ENCODE measurements around the gene C10orf67.
"Not testable (repeated sequence)": the region's sequence is repeated elsewhere in the genome, so short reads cannot be mapped to it uniquely, and the experiment has no call there.

The C10orf67 gene

GRCh38 chr10:23361665-23362064 is 17.1 kb upstream of the C10orf67 start:
- TF ChIP-seq, protein P1, sequence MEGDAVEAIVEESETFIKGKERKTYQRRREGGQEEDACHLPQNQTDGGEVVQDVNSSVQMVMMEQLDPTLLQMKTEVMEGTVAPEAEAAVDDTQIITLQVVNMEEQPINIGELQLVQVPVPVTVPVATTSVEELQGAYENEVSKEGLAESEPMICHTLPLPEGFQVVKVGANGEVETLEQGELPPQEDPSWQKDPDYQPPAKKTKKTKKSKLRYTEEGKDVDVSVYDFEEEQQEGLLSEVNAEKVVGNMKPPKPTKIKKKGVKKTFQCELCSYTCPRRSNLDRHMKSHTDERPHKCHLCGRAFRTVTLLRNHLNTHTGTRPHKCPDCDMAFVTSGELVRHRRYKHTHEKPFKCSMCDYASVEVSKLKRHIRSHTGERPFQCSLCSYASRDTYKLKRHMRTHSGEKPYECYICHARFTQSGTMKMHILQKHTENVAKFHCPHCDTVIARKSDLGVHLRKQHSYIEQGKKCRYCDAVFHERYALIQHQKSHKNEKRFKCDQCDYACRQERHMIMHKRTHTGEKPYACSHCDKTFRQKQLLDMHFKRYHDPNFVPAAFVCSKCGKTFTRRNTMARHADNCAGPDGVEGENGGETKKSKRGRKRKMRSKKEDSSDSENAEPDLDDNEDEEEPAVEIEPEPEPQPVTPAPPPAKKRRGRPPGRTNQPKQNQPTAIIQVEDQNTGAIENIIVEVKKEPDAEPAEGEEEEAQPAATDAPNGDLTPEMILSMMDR (IDR thresholded peaks at IDR 0.05; ENCODE audit: extremely low read depth, missing control alignments) = no peak
- no peak for DNase-seq (ENCODE audit: low spot score)

DNA sequence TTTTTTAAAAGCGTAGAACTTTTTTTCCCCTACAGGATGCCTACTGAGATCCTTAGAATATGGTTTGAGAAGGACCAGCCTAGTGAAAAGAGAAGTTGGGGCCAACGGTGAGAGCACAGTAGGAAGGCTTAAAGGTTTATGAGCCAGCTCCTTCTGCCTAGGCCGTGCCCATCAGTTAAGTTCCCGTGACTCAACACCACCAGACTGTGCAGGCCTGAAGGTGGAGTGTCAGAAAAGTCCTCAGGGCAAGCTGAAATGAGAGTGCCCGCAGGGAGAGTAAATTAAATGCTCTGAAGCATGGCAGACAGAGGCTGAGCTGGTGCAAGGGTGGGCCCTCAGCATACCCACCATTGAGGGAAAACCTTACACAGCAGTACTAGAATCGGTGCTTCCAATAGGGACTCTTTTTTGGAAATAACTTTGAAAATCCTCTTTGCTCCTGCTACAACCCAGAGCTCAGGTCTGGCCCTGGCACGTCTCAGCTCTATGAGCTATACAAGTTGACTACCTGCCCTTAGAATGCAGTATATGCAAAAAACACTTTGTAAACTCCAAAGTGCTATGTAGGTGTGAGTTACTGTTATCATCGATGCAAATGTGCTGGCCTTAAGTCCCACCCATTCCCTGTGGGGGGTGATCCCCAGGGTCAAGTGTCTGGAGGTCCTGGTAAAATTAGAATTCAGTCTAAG is 15.2 kb upstream of the C10orf67 start:
- DNase-seq (ENCODE audit: low spot score) = no peak
- TF ChIP-seq, protein P1 (IDR thresholded peaks at IDR 0.05; ENCODE audit: extremely low read depth, missing control alignments) = no peak

- no peak for DNase-seq (ENCODE audit: low spot score)
- TF ChIP-seq, protein P1 (IDR thresholded peaks at IDR 0.05; ENCODE audit: extremely low read depth, missing control alignments) = no peak
Observed at GRCh38 chr10:23358357-23358756, 13.8 kb upstream of the C10orf67 start.

DNA sequence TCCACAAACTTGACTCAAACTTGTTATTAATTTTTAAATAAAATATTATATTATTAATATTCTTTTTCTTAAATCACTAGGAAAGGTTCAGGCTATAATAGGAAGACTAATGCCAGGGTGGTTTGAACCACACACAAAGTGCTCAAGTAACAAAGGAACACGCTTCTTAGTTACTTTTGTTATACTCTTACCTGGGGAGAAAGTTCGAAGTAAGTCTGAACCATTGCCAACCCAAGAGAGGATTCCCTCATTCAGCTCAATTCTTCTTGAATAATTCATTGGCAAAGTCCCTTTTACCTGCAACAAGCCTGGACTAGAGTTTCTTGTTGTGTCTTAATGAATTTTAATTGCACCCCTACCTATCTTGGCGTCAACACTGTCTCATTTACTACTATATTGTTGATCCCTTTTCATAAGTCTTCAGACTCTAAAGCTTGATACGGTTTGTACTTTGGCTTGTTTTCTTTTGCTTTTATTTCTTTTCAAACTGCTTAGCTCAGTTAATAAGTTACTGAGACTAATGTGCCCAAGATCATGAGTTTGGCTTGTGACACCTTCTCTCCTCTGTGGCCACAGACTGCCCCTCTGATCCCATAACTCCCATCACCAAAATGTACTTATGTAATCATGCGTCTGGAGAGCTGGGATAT is 10.2 kb upstream of the C10orf67 start:
- TF ChIP-seq, protein P1 (IDR thresholded peaks at IDR 0.05; ENCODE audit: extremely low read depth, missing control alignments) = no peak
- no peak for DNase-seq (ENCODE audit: low spot score)

DNA sequence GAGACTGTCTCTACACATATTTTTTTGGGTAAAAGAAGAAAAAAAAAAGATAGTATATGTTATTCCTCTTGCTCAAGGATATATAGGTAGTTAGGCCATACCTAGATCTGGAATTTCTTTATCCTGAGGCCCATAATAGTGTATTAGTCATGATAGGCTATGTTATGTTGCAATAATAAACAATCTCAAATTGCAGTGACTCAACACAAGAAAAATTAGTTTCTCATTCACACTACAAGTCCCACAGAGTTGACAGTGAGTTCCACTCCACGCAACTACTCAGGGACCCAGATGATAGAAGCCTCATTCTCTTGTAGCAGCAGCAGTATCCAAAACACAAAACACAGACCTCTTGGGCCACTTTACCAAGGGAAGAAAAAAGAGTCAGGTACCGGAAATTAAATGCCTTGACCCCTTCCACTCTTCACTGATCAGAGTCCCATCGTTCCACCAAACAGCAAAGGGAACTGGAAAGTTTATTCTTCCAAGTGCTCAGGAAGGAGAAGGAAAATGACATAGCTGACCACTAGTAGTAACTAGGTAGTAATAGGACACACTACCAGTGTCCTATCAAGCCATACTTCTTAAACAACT is 7.4 kb upstream of the C10orf67 start:
- no peak for DNase-seq (ENCODE audit: low spot score)
- TF ChIP-seq, protein P1 (IDR thresholded peaks at IDR 0.05; ENCODE audit: extremely low read depth, missing control alignments) = no peak

DNA sequence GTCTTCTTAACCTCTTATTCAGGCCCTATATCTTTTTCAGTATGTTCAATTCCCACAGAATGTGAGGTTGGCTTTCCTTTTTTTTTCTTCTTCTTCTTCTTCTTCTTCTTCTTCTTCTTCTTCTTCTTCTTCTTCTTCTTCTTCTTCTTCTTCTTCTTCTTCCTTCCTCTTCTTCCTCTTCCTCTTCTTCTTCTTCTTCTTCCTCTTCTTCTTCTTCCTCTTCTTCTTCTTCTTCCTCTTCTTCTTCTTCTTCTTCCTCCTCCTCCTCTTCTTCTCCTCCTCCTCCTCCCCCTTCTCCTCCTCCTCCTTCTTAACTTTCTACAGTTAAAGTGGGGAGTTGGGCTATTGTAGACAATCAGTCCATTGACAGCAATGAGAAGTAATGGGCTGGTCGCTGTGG is 6.1 kb upstream of the C10orf67 start:
- DNase-seq (ENCODE audit: low spot score) = not testable (repeated sequence)

DNA sequence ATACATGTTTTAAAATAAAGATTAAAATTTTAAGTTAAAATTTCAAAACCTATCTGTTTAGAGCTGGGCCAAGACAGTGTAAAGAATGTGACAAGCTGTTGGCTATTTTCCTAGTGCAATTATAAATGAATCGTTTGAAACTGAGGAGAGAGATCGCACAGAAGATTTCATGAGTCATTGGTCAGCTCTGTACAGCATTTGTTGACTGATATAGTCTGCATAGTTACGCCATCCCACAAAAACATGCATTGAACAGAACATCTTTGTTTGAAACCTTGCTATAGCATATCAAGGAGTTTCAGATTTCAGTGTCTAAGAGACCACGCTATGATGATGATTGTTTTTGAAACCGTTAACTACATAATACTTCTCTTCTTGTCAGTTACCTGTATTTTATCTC is 1.3 kb upstream of the C10orf67 start:
- no peak for DNase-seq (ENCODE audit: low spot score)
- TF ChIP-seq, protein P1 (IDR thresholded peaks at IDR 0.05; ENCODE audit: extremely low read depth, missing control alignments) = no peak
